OCI-LY1 (cell line): Measurements from ENCODE around the gene CBFA2T2.

Experiments used
- H2AFZ ChIP-seq: fragments of 200-600 bp; sonication (generic), shearing (Covaris generic); 2 replicates; pipeline ENCODE4 v1.6.0; 2014; ENCODE audit warnings: antibody characterized with exemption, mild to moderate bottlenecking, low read length
- H3F3A ChIP-seq: fragments of 200-600 bp; sonication (generic), shearing (Covaris generic); 2 replicates; pipeline ENCODE4 v1.6.0; 2014; ENCODE audit warnings: mild to moderate bottlenecking, antibody characterized with exemption, low read length, moderate library complexity; ENCODE audit not compliant: insufficient read depth
- H3K27ac ChIP-seq: fragments of 200-600 bp; sonication (generic); 2 replicates; pipeline ENCODE4 v1.5.1; 2014; ENCODE audit warnings: low read length, mixed run types, mild to moderate bottlenecking, low read depth; ENCODE audit not compliant: poor library complexity, severe bottlenecking
- H3K27me3 ChIP-seq: fragments of 200-600 bp; sonication (generic); 2 replicates; pipeline ENCODE4 v1.6.0; 2014; ENCODE audit warnings: antibody characterized with exemption, mild to moderate bottlenecking, low read length, moderate library complexity; ENCODE audit not compliant: insufficient read depth
- H3K36me3 ChIP-seq: fragments of 200-600 bp; sonication (generic); 2 replicates; pipeline ENCODE4 v1.6.1; 2014; ENCODE audit warnings: mild to moderate bottlenecking, antibody characterized with exemption, low read length, moderate library complexity, mixed read lengths; ENCODE audit not compliant: insufficient read depth
- H3K4me1 ChIP-seq: fragments of 200-600 bp; sonication (generic); 2 replicates; pipeline ENCODE4 v1.5.1; 2014; ENCODE audit warnings: mild to moderate bottlenecking, low read length, moderate library complexity; ENCODE audit not compliant: insufficient read depth, severe bottlenecking
- H3K4me2 ChIP-seq: fragments of 200-600 bp; sonication (generic), shearing (Covaris generic); 2 replicates; pipeline ENCODE4 v1.6.1; 2014; ENCODE audit warnings: low read length
- H3K4me3 ChIP-seq: fragments of 200-600 bp; sonication (generic); 2 replicates; pipeline ENCODE4 v1.5.1; 2014; ENCODE audit warnings: low read length, low read depth, mild to moderate bottlenecking, mixed read lengths; ENCODE audit not compliant: poor library complexity, severe bottlenecking
- H3K79me2 ChIP-seq: fragments of 200-600 bp; shearing (Covaris generic); 2 replicates; pipeline ENCODE4 v1.6.1; 2016; ENCODE audit warnings: mixed run types, low read length, mixed read lengths; ENCODE audit not compliant: insufficient read depth
- H3K9ac ChIP-seq: fragments of 200-600 bp; sonication (generic), shearing (Covaris generic); 2 replicates; pipeline ENCODE4 v1.6.1; 2014; ENCODE audit warnings: mild to moderate bottlenecking, low read length, mixed read lengths
- H3K9me2 ChIP-seq: fragments of 200-600 bp; sonication (generic), shearing (Covaris generic); 2 replicates; pipeline ENCODE4 v1.6.1; 2014; ENCODE audit warnings: low read depth, mild to moderate bottlenecking, low read length, mixed read lengths
- H3K9me3 ChIP-seq: fragments of 200-600 bp; shearing (Covaris generic); 2 replicates; pipeline ENCODE4 v1.6.1; 2014; ENCODE audit warnings: low read length, mixed read lengths
- H4K20me1 ChIP-seq: fragments of 200-600 bp; sonication (generic), shearing (Covaris generic); 2 replicates; pipeline ENCODE4 v1.6.0; 2016; ENCODE audit warnings: mild to moderate bottlenecking, low read length; ENCODE audit not compliant: insufficient read depth
- CTCF ChIP-seq: fragments of 200-600 bp; sonication (generic), shearing (Covaris generic); IDR thresholded peaks from 2 replicates; pipeline ENCODE4 v1.5.1; 2017; ENCODE audit warnings: mild to moderate bottlenecking, antibody characterized with exemption, low read length, moderate library complexity, mixed read lengths
- EZH2 ChIP-seq: fragments of 200-600 bp; sonication (generic), shearing (Covaris generic); IDR thresholded peaks from 2 replicates; pipeline ENCODE4 v1.8.0; 2017; ENCODE audit warnings: borderline replicate concordance, mixed run types, mild to moderate bottlenecking, antibody characterized with exemption, low read length, moderate library complexity, mixed read lengths

The CBFA2T2 gene

GRCh38 chr20:33627577-33628216, 137.8 kb downstream of the CBFA2T2 start:
- Histone ChIP-seq H3K36me3 (peaks cover 80% of the 10 kb centered on the region), H3K4me1 (no peaks in the 10 kb centered on the region), H3K9me3 (no peaks in the 10 kb centered on the region), H3K79me2 (no peaks in the 10 kb centered on the region), H3K4me2 (no peak overlapping the region), H3K4me3 (no peak overlapping the region), H3K27ac (no peak overlapping the region), H3K9me2 (no peaks in the 10 kb centered on the region), H3K9ac (no peak overlapping the region), H2AFZ (no peak overlapping the region), H3K27me3 (no peaks in the 10 kb centered on the region), H4K20me1 (no peaks in the 10 kb centered on the region), H3F3A (no peaks in the 10 kb centered on the region)
- TF ChIP-seq CTCF (no peak), EZH2 (no peak)

GRCh38 chr20:33629533-33629932, 139.6 kb downstream of the CBFA2T2 start:
- no peak overlapping the region for H2AFZ ChIP-seq
- H3K36me3 ChIP-seq: peaks cover 66% of the 10 kb centered on the region
- TF ChIP-seq CTCF (no peak), EZH2 (no peak)

GRCh38 chr20:33629979-33630378, 140.1 kb downstream of the CBFA2T2 start:
- no peaks in the 10 kb centered on the region for H3K79me2 ChIP-seq
- H3K4me2 ChIP-seq: no peak overlapping the region
- no peaks in the 10 kb centered on the region for H3F3A ChIP-seq
- no peak overlapping the region for H2AFZ ChIP-seq
- no peaks in the 10 kb centered on the region for H3K27me3 ChIP-seq
- no peaks in the 10 kb centered on the region for H3K4me1 ChIP-seq
- no peak overlapping the region for H3K4me3 ChIP-seq
- H4K20me1 ChIP-seq: no peaks in the 10 kb centered on the region
- H3K27ac ChIP-seq: no peak overlapping the region
- H3K9ac ChIP-seq: no peak overlapping the region
- no peak for TF ChIP-seq CTCF
- no peaks in the 10 kb centered on the region for H3K9me3 ChIP-seq
- peaks cover 62% of the 10 kb centered on the region for H3K36me3 ChIP-seq
- H3K9me2 ChIP-seq: no peaks in the 10 kb centered on the region

More at GRCh38 chr20:33629533-33629932, 139.6 kb downstream of the CBFA2T2 start:
- Histone ChIP-seq H3K27me3 (no peaks in the 10 kb centered on the region), H3K9me3 (no peaks in the 10 kb centered on the region), H3K9ac (no peak overlapping the region), H3K4me1 (no peaks in the 10 kb centered on the region), H4K20me1 (no peaks in the 10 kb centered on the region), H3K79me2 (no peaks in the 10 kb centered on the region), H3K27ac (no peak overlapping the region), H3K4me3 (no peak overlapping the region), H3F3A (no peaks in the 10 kb centered on the region), H3K4me2 (no peak overlapping the region), H3K9me2 (no peaks in the 10 kb centered on the region)
